HG02885 (cell line): ENCODE data around the gene PTCRA.
"Not testable (repeated sequence)": the region's sequence is repeated elsewhere in the genome, so short reads cannot be mapped to it uniquely, and the experiment has no call there.

Experiments used
- ATAC-seq: cut with Tn5 transposase; IDR thresholded peaks from one replicate; pipeline ENCODE4 v1.9.1; 2021; ENCODE audit warnings: mild to moderate bottlenecking; ENCODE audit not compliant: unreplicated experiment, poor library complexity

Gene PTCRA

GRCh38 chr6:42915732-42916131 is at the start of gene PTCRA:
Gene PTCRA (plus strand): TSS chr6:42916053. CDS start chr6:42916070, 17 bp downstream.
- ATAC-seq: no peak

- no peak for ATAC-seq
Measured at GRCh38 chr6:42870145-42870936, 45.5 kb upstream of the PTCRA start.

- no peak for ATAC-seq
Measured at GRCh38 chr6:42871711-42872110, 44.1 kb upstream of the PTCRA start.

DNA sequence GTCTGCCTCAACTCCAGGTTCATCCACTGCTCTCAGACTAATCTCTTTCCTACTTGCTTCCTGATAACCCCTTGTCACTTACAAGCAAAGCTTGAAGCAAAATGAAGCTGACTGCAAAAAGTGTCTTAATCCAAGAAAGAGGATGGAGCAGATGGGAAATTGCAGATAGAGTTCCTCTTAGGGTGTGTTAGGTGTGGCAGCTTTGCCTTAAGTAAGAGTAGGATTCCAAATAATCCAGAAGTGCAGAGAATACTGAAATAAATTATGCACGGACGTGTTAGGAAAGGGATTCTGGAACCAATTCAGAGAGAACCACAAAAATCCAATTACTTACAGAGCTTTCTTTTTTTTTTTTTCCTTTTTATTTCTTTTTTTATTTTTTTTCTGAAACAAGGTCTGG is 42.5 kb upstream of the PTCRA start:
- ATAC-seq: no peak

DNA sequence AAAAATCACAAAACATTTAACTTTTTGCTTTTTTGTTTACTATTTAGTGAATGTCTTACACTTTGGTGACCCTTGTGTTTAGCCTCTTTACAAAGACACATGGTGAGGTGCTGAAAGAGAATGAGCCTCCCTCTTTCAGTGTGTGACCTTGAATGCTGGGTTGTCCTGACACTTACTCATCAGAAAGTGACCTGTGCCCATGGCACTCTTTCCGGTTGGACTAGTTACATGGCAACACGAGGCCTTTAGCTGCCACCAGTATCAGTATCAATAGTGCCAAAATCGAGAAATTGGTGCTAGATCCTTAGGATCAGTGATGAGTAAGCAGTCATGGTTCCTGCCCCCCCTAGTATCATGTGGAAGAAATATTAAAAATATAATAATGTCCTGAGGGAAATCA is 38.2 kb upstream of the PTCRA start:
- ATAC-seq: no peak

DNA sequence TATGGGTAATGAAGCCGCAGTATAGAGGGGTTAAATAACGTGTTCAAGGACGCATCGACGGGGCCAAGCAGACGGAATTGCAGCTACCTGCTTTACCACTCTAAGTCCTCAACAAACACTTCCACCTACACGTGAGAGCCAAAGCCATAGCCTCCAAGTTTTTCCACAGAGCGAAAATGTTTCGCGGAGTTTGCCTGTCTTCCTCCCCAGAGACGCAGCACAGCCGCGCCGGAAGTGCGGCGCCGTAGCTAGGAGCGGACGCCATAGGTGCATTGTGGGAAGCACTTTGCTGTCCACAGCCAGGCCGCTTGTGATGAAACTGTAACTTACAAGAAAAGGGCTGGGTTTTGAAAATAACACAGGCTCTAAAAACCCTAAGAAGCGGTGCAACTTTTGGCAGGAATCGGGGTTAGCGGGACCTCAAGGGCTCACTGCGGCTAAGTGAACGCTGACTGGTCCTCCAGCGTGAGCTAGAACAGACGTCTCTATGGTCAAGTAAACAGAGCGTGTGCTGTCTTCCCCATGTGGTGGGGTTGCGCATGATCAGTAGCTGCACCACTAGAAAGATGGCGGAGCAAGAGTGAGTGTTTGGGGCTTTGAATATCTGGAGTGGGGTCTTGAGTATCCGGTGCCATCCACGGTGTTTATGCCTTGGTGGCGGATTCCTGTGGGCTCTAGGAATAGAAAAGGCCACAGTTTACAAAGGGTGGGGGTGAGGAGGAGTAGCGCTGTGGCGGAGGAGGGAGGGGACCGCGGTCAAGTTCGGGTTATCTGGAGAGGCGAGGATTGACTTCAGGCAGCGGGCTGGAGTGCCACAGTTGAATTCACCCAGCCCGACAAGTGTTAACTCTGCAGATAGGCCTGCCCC is 36.2 kb upstream of the PTCRA start, which contains the start of gene RPL7L1:
Gene RPL7L1, plus strand, starts transcription at position 245 of the 868 bp plus-strand sequence. Its CDS starts 295 bp downstream, at position 540.
- ATAC-seq: peak; percentile 90

- ATAC-seq: not testable (repeated sequence)
Measured at GRCh38 chr6:42880240-42880817, 35.5 kb upstream of the PTCRA start.

- not testable (repeated sequence) for ATAC-seq
Measured at GRCh38 chr6:42880871-42881270, 35.0 kb upstream of the PTCRA start.

DNA sequence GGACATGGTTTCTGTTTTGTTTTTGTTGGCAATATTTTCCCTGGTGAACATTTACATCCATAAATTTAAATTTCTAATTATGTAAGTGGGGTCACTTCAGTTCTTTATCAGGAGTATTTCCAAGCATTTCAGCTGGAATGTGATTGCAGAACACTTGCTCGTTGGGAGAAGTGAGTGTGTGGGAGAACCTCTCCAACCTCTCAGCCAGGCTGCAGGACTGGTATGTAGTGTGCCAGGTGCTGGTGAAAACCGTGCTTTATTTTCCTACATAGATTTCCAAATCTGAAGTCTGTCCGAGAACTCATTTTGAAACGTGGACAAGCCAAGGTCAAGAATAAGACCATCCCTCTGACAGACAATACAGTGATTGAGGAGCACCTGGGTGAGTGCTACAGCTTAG is 30.2 kb upstream of the PTCRA start:
- no peak for ATAC-seq

DNA sequence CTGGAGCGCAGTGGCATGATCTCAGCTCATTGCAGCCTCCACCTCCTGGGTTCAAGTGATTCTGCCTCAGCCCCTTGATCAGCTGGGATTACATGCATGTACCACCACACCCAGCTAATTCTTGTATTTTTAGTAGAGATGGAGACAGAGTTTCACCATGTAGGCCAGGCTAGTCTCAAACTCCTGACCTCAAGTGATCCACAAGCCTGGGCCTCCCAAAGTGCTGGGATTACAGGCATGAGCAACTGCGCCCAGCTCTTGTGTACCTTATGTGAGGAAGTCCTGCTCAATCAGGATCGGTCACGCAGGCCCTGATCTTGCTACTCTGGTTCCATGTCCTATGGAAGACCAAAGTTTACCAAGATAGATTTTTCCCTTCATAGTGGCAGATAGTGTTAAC is 27.7 kb upstream of the PTCRA start:
- not testable (repeated sequence) for ATAC-seq

GRCh38 chr6:42889815-42890214 is 26.0 kb upstream of the PTCRA start:
- no peak for ATAC-seq

DNA sequence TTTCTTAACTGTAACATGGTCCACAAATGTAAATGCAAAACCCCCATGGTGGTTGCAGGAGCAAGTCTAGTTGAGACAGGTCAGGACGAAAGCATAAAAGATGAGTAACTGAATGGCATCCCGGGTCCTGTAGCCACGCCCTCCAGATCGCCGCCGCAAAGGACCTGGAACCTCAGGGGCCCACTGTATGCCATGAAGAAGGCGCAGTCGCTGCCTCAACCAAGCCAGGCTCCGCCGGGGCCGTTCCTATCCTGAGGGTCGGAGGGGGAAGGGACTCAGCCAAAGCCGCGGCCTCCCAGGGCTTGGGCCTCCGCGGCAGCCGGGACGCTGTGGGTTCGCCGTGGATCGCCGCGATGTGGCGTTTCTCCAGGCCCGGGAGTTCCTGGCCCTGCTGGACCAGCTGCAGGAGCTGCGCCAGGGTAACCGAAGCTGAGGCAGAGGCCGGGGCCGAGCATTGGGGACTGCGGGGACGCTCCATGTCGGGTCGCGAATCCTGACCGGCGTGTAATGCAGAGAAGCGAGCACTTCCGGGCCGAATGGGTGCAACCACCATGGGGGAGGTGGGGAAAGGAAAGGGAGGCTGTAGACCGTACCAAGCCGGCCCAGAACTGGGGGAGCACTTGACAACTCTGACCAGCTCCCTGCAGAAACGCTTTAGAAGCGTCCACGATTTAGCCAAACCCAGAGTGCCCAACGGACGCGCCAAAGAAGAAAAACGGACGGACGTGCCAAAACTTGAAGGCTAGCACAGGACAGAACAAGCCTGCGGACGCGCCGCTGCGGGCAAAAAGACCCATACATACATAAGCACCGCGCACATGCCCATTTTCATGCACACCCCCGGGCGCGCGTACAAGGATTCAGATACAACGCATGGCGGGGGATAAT is 25.3 kb upstream of the PTCRA start:
- peak; percentile 90 for ATAC-seq

GRCh38 chr6:42891199-42891722 is 24.6 kb upstream of the PTCRA start:
- no peak for ATAC-seq

DNA sequence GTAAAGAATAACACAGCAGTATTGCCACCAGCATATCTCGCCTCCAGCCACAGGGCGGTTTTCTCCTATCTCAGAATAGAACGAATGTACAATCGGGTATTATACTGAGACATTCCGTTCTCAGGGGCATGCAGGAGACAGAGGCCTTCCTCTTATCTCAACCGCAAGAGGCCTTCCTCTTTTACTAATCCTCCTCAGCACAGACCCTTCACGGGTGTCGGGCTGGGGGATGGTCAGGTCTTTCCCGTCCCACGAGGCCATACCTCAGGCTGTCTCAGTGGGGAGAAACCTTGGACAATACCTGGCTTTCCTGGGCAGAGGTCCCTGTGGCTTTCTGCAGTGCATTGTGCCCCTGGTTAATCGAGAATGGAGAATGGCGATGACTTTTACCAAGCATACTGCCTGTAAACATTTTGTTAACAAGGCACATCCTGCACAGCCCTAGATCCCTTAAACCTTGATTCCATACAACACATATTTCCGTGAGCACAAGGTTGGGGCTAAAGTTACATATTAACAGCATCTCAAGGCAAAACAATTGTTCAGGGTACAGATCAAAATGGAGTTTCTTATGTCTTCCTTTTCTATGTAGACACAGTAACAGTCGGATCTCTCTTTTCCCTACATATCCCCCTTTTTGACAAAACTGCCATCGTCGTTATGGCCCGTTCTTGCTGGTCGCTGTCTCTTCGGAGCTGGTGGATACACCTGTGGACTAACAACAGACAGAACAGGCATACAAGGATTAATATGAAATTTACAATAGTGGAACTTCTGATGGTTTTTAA is 21.6 kb upstream of the PTCRA start:
- not testable (repeated sequence) for ATAC-seq

DNA sequence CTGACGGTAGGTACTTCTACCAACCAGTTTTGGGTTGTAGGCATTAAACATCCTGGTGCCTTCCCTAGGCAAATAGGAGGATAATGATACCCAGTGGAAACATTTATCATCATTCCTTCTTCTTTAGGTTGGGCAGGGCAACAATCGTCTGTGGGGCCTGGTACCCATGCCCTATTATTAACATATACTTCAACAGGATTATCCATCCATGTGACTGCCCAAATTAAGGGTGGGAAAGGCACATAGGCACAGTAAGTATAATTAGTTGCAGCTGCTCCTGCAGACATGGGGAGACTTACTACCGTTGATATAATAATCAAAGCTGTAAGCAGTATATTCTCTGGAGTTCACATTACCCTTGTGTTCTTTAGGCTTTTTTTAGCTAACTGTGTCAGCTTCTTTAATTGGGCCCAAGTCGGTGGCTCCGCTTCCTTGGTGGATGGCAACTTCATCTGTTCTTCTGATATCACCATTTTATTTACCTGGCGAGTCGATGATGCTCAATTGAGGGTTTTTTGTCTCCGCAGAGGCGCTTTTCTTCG is 19.6 kb upstream of the PTCRA start:
- no peak for ATAC-seq

DNA sequence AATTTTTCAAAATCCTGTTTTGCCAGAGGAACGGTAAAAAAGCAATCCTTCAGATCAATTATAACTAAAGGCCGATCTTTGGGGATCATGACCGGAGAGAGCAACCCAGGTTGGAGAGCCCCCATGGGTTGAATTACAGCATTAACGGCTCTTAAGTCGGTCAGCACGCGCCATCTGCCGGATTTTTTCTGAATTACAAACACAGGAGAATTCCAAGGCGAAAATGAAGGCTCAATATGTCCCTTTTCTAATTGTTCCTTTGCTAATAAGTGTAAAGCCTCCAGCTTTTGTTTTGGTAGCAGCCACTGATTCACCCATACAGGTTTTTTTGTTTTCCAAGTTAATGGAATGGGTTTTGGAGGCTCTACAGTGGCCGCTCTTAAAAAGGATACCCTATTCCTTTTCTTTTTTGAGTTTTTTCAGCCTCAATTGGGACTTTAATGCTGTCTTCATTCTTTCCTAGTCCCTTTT is 16.9 kb upstream of the PTCRA start:
- no peak for ATAC-seq

DNA sequence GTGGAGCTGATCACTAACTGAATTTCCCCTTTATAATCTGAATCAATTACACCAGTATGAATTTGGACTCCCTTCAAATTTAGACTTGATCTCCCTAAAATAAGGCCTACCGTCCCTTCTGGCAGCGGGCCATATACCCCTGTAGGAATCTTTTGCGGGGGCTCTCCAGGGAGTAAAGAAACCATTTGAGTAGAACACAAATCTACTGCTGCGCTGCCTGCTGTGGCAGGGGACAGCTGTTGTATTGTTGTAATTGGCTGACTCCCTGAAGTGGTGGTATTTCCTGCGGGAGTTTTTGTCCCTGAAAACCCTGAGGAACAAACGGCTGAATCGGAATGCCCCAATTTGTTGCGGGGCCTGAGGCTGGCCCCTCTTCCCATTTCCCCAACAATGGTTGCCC is 16.0 kb upstream of the PTCRA start:
- ATAC-seq: no peak

DNA sequence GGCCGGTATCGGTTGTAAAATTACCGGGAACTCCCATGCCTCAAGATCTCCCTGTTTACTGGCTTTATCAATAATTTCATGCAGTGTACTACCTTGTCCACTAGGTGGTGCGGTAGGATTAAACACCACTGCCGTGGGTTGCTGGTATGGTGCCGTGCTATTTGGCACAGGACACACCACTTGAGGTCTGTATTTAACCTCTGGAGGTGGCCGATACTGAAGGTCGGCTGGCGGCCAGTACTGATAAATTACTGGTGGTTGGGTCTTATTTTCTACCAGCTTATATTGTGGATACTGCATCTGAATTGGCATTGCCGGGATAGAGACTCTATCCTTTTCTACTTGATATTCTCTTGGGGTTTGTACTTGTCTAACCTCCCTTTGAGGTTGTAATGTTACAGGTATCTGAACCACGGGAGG is 14.3 kb upstream of the PTCRA start:
- ATAC-seq: peak; percentile 57
